GM19240 (cell line): ENCODE measurements around the gene HS1BP3.
A peak's percentile ranks its signal among the peaks of the same experiment; 100 is the strongest.

Source experiments
- DNase-seq: peaks from one replicate; pipeline ENCODE4 v3.0.0; 2011; ENCODE audit warnings: low spot score; ENCODE audit not compliant: insufficient read length

The HS1BP3 gene

GRCh38 chr2:20572221-20572620 lies 78.7 kb downstream of the HS1BP3 start:
- no peak for DNase-seq

GRCh38 chr2:20571644-20572215 lies 79.2 kb downstream of the HS1BP3 start:
- peak; percentile 40 for DNase-seq

- no peak for DNase-seq
Measured at GRCh38 chr2:20571231-20571630, 79.7 kb downstream of the HS1BP3 start.

GRCh38 chr2:20570249-20570648 lies 80.6 kb downstream of the HS1BP3 start:
- no peak for DNase-seq

- DNase-seq = no peak
Measured at GRCh38 chr2:20569464-20570223, 81.3 kb downstream of the HS1BP3 start.

- no peak for DNase-seq
Measured at GRCh38 chr2:20568501-20569463, 82.1 kb downstream of the HS1BP3 start.

GRCh38 chr2:20567926-20568179 lies 83.0 kb downstream of the HS1BP3 start:
- DNase-seq = no peak
